Bronchial epithelial cell (primary cell): ENCODE data around the gene MOSPD3. TPM values are rescaled to one million over a fixed set of nuclear protein-coding genes. Genes with fewer than 3 reads are reported as not detected.

Experiments
- DNase-seq: peaks from one replicate; pipeline ENCODE4 v3.0.0-alpha.2; 2010; ENCODE audit warnings: low read depth
- FAIRE-seq: peaks from 2 replicates; lab custom pipeline; 2011; peaks lifted over from hg19 to GRCh38; lab: Jason Lieb, UNC
- H3K27me3 ChIP-seq: 2 replicates; pipeline ENCODE4 v1.5.1; 2011; ENCODE audit warnings: low read length; ENCODE audit not compliant: control insufficient read depth, insufficient read depth
- H3K36me3 ChIP-seq: 2 replicates; pipeline ENCODE4 v1.5.1; 2011; ENCODE audit warnings: low read length; ENCODE audit not compliant: control insufficient read depth, insufficient read depth
- H3K4me3 ChIP-seq: 2 replicates; pipeline ENCODE4 v1.5.1; 2011; ENCODE audit warnings: mild to moderate bottlenecking, low read depth, low read length, control low read depth
- total RNA-seq: library from RNA; depleted of rRNA; stranded (reverse); fragments of >200 nt; gene quantifications from 2 replicates; pipeline ENCODE4 v1.2.1, GENCODE V29; 2014
- TF ChIP-seq, protein P1 (sequence below): IDR thresholded peaks from 2 replicates; pipeline ENCODE4 v1.5.1; 2011; ENCODE audit warnings: mild to moderate bottlenecking, moderate library complexity, low read length, control low read depth, inconsistent platforms; ENCODE audit not compliant: insufficient read depth, severe bottlenecking

The MOSPD3 gene
- total RNA-seq, 1 donor from 2014 or later = 1.8 TPM

- Histone ChIP-seq H3K36me3 (no peaks in the 10 kb centered on the region), H3K27me3 (no peaks in the 10 kb centered on the region), H3K4me3 (no peak overlapping the region)
- DNase-seq = no peak
- no peak for FAIRE-seq
- TF ChIP-seq, protein P1, sequence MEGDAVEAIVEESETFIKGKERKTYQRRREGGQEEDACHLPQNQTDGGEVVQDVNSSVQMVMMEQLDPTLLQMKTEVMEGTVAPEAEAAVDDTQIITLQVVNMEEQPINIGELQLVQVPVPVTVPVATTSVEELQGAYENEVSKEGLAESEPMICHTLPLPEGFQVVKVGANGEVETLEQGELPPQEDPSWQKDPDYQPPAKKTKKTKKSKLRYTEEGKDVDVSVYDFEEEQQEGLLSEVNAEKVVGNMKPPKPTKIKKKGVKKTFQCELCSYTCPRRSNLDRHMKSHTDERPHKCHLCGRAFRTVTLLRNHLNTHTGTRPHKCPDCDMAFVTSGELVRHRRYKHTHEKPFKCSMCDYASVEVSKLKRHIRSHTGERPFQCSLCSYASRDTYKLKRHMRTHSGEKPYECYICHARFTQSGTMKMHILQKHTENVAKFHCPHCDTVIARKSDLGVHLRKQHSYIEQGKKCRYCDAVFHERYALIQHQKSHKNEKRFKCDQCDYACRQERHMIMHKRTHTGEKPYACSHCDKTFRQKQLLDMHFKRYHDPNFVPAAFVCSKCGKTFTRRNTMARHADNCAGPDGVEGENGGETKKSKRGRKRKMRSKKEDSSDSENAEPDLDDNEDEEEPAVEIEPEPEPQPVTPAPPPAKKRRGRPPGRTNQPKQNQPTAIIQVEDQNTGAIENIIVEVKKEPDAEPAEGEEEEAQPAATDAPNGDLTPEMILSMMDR = no peak
These were observed 12.2 kb upstream of the MOSPD3 start for GRCh38 chr7:100599911-100600729.

- no peak for FAIRE-seq
- no peaks in the 10 kb centered on the region for H3K27me3 ChIP-seq
- H3K4me3 ChIP-seq = no peak overlapping the region
- TF ChIP-seq, protein P1 = no peak
- no peak for DNase-seq
- H3K36me3 ChIP-seq = no peaks in the 10 kb centered on the region
These were observed 11.7 kb upstream of the MOSPD3 start for GRCh38 chr7:100600730-100601038.

GRCh38 chr7:100602889-100603725 lies 9.2 kb upstream of the MOSPD3 start:
- TF ChIP-seq, protein P1 = no peak
- DNase-seq = no peak
- no peaks in the 10 kb centered on the region for H3K27me3 ChIP-seq
- FAIRE-seq = no peak
- H3K36me3 ChIP-seq = no peaks in the 10 kb centered on the region
- no peak overlapping the region for H3K4me3 ChIP-seq

- DNase-seq = no peak
- Histone ChIP-seq H3K36me3 (no peaks in the 10 kb centered on the region), H3K4me3 (peak overlapping the region; percentile 60), H3K27me3 (no peaks in the 10 kb centered on the region)
- no peak for FAIRE-seq
- TF ChIP-seq, protein P1 = no peak
These were observed 8.7 kb upstream of the MOSPD3 start for GRCh38 chr7:100603726-100604027.

DNA sequence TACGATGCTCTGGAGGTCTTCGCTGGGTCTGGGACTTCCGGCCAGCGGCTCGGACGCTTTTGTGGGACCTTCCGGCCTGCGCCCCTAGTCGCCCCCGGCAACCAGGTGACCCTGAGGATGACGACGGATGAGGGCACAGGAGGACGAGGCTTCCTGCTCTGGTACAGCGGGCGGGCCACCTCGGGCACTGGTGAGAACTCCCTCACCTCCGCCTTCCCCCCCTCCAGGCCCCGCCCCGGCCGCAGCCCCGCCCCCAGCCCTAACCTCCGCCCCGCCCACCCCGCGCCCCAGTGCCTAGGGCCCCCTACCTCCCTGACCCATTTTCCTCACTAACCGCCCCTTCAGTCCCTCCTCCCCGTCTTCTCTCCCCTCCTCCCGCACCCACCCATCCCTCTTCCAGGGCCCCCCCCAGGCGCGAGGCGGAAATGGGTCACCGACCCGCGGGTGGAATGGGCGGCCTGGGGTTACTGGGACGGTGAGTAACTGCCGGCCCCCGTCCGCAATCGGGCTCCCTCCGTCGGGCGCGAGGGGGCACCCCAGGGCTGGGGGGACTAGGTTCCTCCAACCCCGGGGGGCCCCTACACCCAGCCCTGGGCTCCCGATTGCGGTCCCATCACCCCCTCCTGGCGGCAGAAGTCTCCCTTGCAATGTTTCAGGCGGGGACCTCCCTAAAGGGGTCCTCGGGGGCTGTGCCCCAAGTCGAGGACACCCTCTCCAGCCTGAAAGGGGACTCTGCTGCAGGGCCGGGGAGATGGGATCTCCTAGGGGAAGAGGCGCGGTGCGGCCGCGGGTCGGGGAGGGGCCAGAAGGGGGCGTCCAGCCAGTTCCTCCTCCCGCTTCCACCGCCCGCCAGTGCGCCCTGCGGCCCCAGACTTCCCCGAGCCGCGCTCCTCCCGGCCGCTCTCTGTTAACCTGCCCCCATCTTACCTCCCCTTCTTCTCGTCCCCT lies 8.0 kb upstream of the MOSPD3 start:
- H3K4me3 ChIP-seq = peak overlapping the region; percentile 60
- no peaks in the 10 kb centered on the region for H3K27me3 ChIP-seq
- TF ChIP-seq, protein P1 = peak; percentile 41
- H3K36me3 ChIP-seq = no peaks in the 10 kb centered on the region
- no peak for FAIRE-seq
- peak; percentile 16 for DNase-seq
